HepG2 (cell line): Measurements from ENCODE around the gene GRIP1. TPM values are rescaled to one million over a fixed set of nuclear protein-coding genes. Genes with fewer than 3 reads are reported as not detected.

ENCODE experiments used
- ATAC-seq: fragments of 200-7000 bp; cut with Tn5 transposase; 3 replicates; pipeline ENCODE4 v1.9.1; 2020; ENCODE audit warnings: mild to moderate bottlenecking, moderate library complexity
- BruUV-seq: library from RNA; stranded (reverse); fragments of 400-500 nt; replicated peaks from 2 replicates; lab custom pipeline; 2021; lab: Mats Ljungman, UMichigan
- CTCF ChIA-PET: fragments of 300-600 bp; formaldehyde crosslinking; extraction: SDS; loops from one replicate; lab custom pipeline; 2021; ENCODE audit warnings: low total read pairs, inconsistent platforms, low intra/inter-chr PET ratio; lab: Yijun Ruan, JAX
- POLR2A ChIA-PET: fragments of 350-600 bp; sonication (Branson Sonifier 250); formaldehyde crosslinking; loops from one replicate; lab custom pipeline; 2020; ENCODE audit warnings: antibody characterized with exemption, inconsistent platforms; lab: Yijun Ruan, JAX
- DNase-seq: peaks from one replicate; pipeline ENCODE4 v3.0.0-alpha.2; 2015; ENCODE audit warnings: low spot score
- FAIRE-seq: peaks from 3 replicates; lab custom pipeline; 2011; peaks lifted over from hg19 to GRCh38; lab: Jason Lieb, UNC
- H2AFZ ChIP-seq: one replicate; pipeline ENCODE4 v1.6.1; 2011; ENCODE audit warnings: low read length, inconsistent platforms
- H3K27ac ChIP-seq: fragments of 300-600 bp; 3 replicates; pipeline ENCODE4 v1.8.0; 2011; ENCODE audit warnings: mixed run types, mild to moderate bottlenecking, mixed read lengths, low read length, inconsistent platforms; ENCODE audit not compliant: insufficient read depth; ENCODE audit errors: extremely low read length
- H3K27me3 ChIP-seq, 2 experiments: fragments of 200-600 bp in 1 of 2; 2 replicates in 1 of 2; 3 replicates in 1 of 2; pipeline versions ENCODE4 v1.6.0 to v1.8.0; 2011; ENCODE audit warnings: low read length in 2 of 2, mild to moderate bottlenecking in 2 of 2, moderate library complexity in 2 of 2, inconsistent platforms in 1 of 2; ENCODE audit not compliant: insufficient read depth in 2 of 2, control insufficient read depth in 1 of 2
- H3K36me3 ChIP-seq, 2 experiments: fragments of 200-600 bp in 1 of 2; replicated peaks in 1 of 2; 2 replicates in 1 of 2; 3 replicates in 1 of 2; pipeline versions ENCODE4 v1.5.1 to v1.8.0; 2011; ENCODE audit warnings: low read length in 2 of 2, inconsistent platforms in 1 of 2; ENCODE audit not compliant: insufficient read depth in 2 of 2, control insufficient read depth in 1 of 2
- H3K4me1 ChIP-seq: 2 replicates; pipeline ENCODE4 v1.5.1; 2012; ENCODE audit warnings: low read length, inconsistent platforms; ENCODE audit not compliant: insufficient read depth
- H3K4me2 ChIP-seq: 2 replicates; pipeline ENCODE4 v1.6.0; 2011; ENCODE audit warnings: low read depth, low read length, inconsistent platforms
- H3K4me3 ChIP-seq, 3 experiments: fragments of 200-600 bp in 1 of 3; sonication (generic), shearing (Covaris generic) in 1 of 3; replicated peaks in 1 of 3; 2 replicates each; pipeline ENCODE4 v1.5.1; 2011 to 2016; ENCODE audit warnings: low read length in 3 of 3, inconsistent platforms in 2 of 3, low read depth in 2 of 3, mild to moderate bottlenecking in 2 of 3, control low read depth in 1 of 3, mixed read lengths in 1 of 3; ENCODE audit not compliant: insufficient read depth in 1 of 3
- H3K79me2 ChIP-seq: one replicate; pipeline ENCODE4 v1.6.1; 2011; ENCODE audit warnings: low read length, inconsistent platforms; ENCODE audit not compliant: insufficient read depth
- H3K9ac ChIP-seq: 2 replicates; pipeline ENCODE4 v1.6.0; 2011; ENCODE audit warnings: mild to moderate bottlenecking, low read depth, low read length, inconsistent platforms; ENCODE audit not compliant: insufficient read depth
- H3K9me3 ChIP-seq: 2 replicates; pipeline ENCODE4 v1.5.1; 2012; ENCODE audit warnings: mild to moderate bottlenecking, low read length
- H4K20me1 ChIP-seq: 2 replicates; pipeline ENCODE4 v1.6.0; 2011; ENCODE audit warnings: inconsistent platforms, mild to moderate bottlenecking, low read length, moderate library complexity; ENCODE audit not compliant: insufficient read depth
- CCDC6 ChIP-seq: sonication (generic); formaldehyde crosslinking; IDR thresholded peaks from 2 replicates; pipeline ENCODE4 v1.8.1; 2022; ENCODE audit warnings: mild to moderate bottlenecking, missing genetic modification reagents, moderate library complexity
- DNMT3B ChIP-seq: conservative IDR thresholded peaks from 2 replicates; pipeline ENCODE4 v1.6.1; 2016; ENCODE audit warnings: missing biosample characterization, control low read depth
- FIP1L1 ChIP-seq: fragments of 200-400 bp; formaldehyde crosslinking; IDR thresholded peaks from 2 replicates; pipeline ENCODE4 v1.6.1; 2018; ENCODE audit warnings: low read depth, mild to moderate bottlenecking, low read length, moderate library complexity, borderline replicate concordance; ENCODE audit not compliant: insufficient read depth
- HOXA9 ChIP-seq: sonication (generic); formaldehyde crosslinking; IDR thresholded peaks from 2 replicates; pipeline ENCODE4 v1.8.1; 2022; ENCODE audit warnings: missing genetic modification reagents, mild to moderate bottlenecking, moderate library complexity, borderline replicate concordance
- RCOR2 ChIP-seq: IDR thresholded peaks from 2 replicates; pipeline ENCODE4 v1.6.1; 2016; ENCODE audit warnings: missing biosample characterization, missing genetic modification reagents
- ZBTB10 ChIP-seq: sonication (generic); formaldehyde crosslinking; IDR thresholded peaks from 2 replicates; pipeline ENCODE4 v1.4.0; 2020; ENCODE audit warnings: missing genetic modification reagents, borderline replicate concordance
- ZNF33B ChIP-seq: sonication (generic); formaldehyde crosslinking; IDR thresholded peaks from 2 replicates; pipeline ENCODE4 v1.5.1; 2020; ENCODE audit warnings: mild to moderate bottlenecking, missing genetic modification reagents
- ZNF614 ChIP-seq: IDR thresholded peaks from 2 replicates; pipeline ENCODE4 v1.6.1; 2018; ENCODE audit warnings: missing biosample characterization, missing genetic modification reagents, inconsistent platforms, borderline replicate concordance
- WGBS: methylation state at CpG from one replicate; pipeline ENCODE4 v1.1.6; 2017; ENCODE audit warnings: low lambda C conversion rate; 5-methylcytosine and 5-hydroxymethylcytosine counted together
- in situ Hi-C: cut with HindIII; loops from 2 replicates; pipeline ENCODE4 v1.10.0; 2017; ENCODE audit warnings: low pct_unique_long_range_greater_than_20kb; ENCODE audit not compliant: extremely low pct_ligation_motif_present
- intact Hi-C: fragments of 100-400 bp; cut with micrococcal nuclease; formaldehyde crosslinking; loops from one replicate; pipeline ENCODE4 v1.10.0; 2022; ENCODE audit not compliant: unreplicated experiment
- polyA plus RNA-seq, 8 experiments: library from polyadenylated mRNA; depleted of rRNA in 3 of 8; stranded (reverse) in 7 of 8; unstranded in 1 of 8; fragments of >200 nt; fragmentation: Illumina TruSeq in 4 of 8; extraction: Trizol in 4 of 8; gene quantifications; 2 replicates each; pipeline versions ENCODE4 v1.2.1 to v1.2.3, GENCODE V29; 2011 to 2016; ENCODE audit warnings: low read depth in 4 of 8, missing spikeins in 1 of 8, mixed read lengths in 1 of 8; ENCODE audit not compliant: insufficient read depth in 1 of 8
- total RNA-seq, 5 experiments: library from RNA; depleted of rRNA; stranded (reverse); fragments of >200 nt; fragmentation: Illumina TruSeq; extraction: Trizol; gene quantifications; 2 replicates each; pipeline ENCODE4 v1.2.3, GENCODE V29; 2016; ENCODE audit warnings: low read depth in 1 of 5

GRIP1 gene
- total and polyA plus RNA-seq, 2 of the 13 experiments (the other 11 are each of a cell fraction or from before 2014, with no cell fraction given) = not detected

GRCh38 chr12:66623455-66623854, 55.4 kb downstream of the GRIP1 start:
- intact Hi-C loops = no loop called here
- no peak overlapping the region for H3K27ac ChIP-seq
- H3K36me3 ChIP-seq = no peaks in the 10 kb centered on the region
- TF ChIP-seq HOXA9 (CRISPR knock-in tag) (no peak), ZBTB10 (no peak), ZNF614 (CRISPR knock-in tag) (no peak), RCOR2 (no peak), CCDC6 (no peak)
- DNase-seq (no peak), FAIRE-seq (no peak), ATAC-seq (no peak)
- H2AFZ ChIP-seq = no peak overlapping the region
- H3K27me3 ChIP-seq = peaks cover 0 to 3% of the 10 kb centered on the region in 2 experiments; a peak in 1 of 5 replicates
- in situ Hi-C loops = no loop called here
- no peaks in the 10 kb centered on the region for H3K79me2 ChIP-seq
- CTCF ChIA-PET = no interaction called here
- POLR2A ChIA-PET = no interaction called here
- BruUV-seq = no TSS peak
- no peak overlapping the region for H3K4me3 ChIP-seq
- no peak overlapping the region for H3K9ac ChIP-seq
- no peak overlapping the region for H3K4me2 ChIP-seq
- H4K20me1 ChIP-seq = no peaks in the 10 kb centered on the region
- H3K9me3 ChIP-seq = no peaks in the 10 kb centered on the region
- H3K4me1 ChIP-seq = no peaks in the 10 kb centered on the region

DNA sequence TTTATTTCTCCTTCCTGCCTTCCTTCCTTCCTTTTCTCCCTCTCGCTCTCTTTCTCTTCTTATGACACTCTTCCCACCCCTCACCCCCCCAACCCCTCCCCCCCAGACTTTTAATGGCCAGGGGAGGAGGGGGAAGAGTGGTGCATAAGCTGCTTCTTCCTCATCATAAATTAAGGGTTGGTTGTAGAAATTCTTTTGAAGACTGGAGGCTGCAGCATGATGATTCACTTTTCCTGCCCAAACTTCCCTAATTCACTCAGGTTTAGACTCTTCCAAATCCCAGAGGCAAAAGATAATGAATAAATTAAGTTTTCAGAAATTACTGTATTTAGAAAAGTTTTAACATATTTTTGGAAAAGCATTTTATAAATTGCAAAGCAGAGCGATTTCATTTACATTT, 58.2 kb downstream of the GRIP1 start:
- H3K9me3 ChIP-seq = no peaks in the 10 kb centered on the region
- FAIRE-seq (no peak), ATAC-seq (no peak), DNase-seq (no peak)
- ChIA-PET CTCF (no interaction called here), POLR2A (no interaction called here)
- H2AFZ ChIP-seq = no peak overlapping the region
- no peaks in the 10 kb centered on the region for H3K36me3 ChIP-seq
- 0% methylated on average over 2 of the region's 2 CpGs for WGBS
- in situ Hi-C loops (no loop called here), intact Hi-C loops (no loop called here)
- H3K27me3 ChIP-seq = no peaks in the 10 kb centered on the region
- TF ChIP-seq DNMT3B (no peak), FIP1L1 (no peak), ZNF33B (CRISPR knock-in tag) (no peak)
- H3K4me2 ChIP-seq = no peak overlapping the region
- no peak overlapping the region for H3K27ac ChIP-seq
- no peaks in the 10 kb centered on the region for H4K20me1 ChIP-seq
- no peaks in the 10 kb centered on the region for H3K79me2 ChIP-seq
- no TSS peak for BruUV-seq
- H3K4me3 ChIP-seq = no peak overlapping the region
- H3K9ac ChIP-seq = no peak overlapping the region
- no peaks in the 10 kb centered on the region for H3K4me1 ChIP-seq
